ENCODE data around the gene APLP1.
"Not testable (repeated sequence)": the region's sequence is repeated elsewhere in the genome, so short reads cannot be mapped to it uniquely, and the experiment has no call there.

The APLP1 gene

DNA sequence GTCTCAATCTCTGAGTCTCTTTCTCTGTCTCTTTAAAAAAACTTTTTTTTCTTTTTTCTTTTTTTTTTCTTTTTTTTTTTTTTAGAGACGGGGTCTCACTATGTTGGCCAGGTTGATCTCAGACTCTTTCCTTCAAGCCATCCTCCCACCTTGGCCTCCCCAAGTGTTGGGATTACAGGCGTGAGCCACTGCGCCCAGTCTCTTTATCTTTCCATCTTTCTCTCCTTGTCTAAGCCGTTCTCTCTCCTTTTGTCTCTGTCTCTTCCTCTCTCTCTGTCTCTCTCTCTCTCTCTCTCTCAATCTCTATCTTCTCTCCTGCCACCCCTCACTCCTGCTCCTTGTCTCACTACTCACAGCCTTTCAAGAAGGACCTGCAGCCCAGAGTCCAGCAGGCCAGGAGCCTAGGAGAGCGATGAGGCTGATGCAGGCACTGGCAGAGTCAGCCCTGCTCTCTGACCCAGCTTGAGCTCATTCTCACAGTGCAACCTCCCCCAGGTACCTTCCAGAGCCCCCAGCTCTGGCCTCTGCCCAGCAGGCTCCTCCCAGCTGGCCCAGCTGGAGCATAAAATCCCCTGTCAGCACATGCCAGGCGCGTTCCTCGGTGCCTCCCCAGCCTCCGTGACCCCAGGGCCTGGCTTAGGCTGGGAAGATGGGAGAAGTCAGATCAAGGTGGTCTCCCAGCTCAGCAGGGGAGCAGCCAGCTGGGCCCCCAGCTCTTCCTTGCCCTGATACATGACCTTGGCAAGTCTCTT, 16.2 kb upstream of the APLP1 start, which contains the start of gene NPHS1:
Gene NPHS1, minus strand, starts transcription at position 476 of the 752 bp plus-strand sequence. CDS start 667 bp downstream, outside the sequence.
- no peak for DNase-seq (ENCODE audit: low read depth in 2 of 2)

DNA sequence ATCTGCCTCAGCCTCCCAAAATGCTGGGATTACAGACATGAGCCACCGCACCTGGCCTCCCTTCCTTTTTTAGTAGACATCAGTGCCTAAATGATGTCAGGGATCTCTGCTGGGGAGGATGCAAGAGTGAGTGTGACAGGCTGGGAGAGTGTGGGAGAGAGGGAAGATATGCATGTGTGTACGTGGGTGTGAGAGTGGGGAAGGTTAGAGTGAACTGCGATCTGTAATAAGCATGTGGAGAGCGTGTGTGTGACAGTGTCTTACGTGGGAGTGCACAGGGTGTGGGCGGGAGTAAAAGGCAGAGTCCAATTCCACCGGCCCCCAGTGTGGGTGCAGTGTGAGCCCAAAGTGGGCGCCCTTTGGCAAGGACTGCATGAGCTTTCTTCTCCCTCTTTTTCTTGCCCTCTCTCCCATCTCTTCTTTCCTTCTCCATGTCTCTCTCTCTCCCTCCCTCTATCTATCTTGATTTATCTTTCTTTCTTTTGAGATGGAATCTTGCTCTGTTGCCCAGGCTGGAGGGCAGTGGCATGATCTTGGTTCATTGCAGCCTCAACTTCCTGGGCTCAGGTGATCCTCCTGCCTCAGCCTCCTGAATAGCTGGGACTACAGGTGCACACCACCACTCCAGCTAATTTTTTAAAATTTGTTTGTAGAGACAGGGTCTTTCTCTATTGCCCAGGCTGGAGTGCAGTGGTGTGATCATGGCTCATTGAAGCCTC, 15.2 kb upstream of the APLP1 start:
- DNase-seq (ENCODE audit: low read depth in 2 of 2): no peak

DNA sequence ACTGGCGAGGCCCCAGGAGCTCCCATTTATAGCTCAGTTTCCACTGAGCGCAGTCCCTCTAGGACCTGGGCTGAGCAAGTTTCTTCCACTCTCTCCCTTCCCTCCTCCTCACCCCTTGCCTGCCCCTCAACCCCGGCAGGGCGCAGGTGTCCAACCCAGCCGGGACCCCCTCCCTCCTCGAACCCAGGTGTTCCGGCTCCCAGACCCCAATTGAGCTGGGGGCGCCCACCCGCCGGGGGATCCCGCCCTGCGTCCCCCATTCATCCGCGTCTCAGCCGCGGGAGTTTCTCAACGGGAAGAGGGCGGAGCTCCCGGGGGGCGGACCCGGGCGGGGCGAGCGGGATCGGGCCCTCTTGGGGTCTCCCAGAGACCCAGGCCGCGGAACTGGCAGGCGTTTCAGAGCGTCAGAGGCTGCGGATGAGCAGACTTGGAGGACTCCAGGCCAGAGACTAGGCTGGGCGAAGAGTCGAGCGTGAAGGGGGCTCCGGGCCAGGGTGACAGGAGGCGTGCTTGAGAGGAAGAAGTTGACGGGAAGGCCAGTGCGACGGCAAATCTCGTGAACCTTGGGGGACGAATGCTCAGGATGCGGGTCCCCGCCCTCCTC, 11.7 kb upstream of the APLP1 start, which contains the start of gene KIRREL2:
Gene KIRREL2, plus strand, starts transcription at position 366 of the 604 bp plus-strand sequence. Its CDS starts 209 bp downstream, at position 575.
- no peak for DNase-seq (ENCODE audit: low read depth in 2 of 2)

DNA sequence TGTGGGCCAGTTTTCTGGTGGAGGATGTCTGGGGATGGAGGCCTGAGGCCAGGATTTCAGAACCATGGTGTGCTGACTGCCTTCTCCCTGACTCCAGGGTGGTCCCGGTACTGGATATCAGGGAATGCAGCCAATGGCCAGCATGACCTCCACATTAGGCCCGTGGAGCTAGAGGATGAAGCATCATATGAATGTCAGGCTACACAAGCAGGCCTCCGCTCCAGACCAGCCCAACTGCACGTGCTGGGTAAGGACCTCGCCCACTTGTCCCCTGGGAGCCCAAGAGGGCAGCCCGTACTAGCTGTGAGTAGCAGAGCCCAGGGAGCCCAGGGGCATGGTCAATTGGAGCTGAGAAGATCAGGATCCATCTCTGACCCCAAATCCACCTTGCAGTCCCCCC, 10.1 kb upstream of the APLP1 start:
- no peak for DNase-seq (ENCODE audit: low read depth in 2 of 2)

DNA sequence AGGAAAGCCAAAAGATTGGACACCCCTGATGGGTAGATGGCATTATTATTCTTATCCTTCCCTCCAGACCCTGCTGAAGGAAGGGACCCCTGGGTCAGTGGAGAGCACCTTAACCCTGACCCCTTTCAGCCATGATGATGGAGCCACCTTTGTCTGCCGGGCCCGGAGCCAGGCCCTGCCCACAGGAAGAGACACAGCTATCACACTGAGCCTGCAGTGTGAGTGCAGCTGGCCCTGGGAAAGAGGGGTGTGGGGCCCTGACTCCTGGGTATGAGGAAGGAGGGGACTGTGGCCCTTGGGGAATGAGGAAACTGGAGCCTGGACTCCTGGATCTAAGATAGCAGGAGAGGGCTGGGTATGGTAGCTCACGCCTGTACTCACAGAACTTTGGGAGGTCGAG, 9.0 kb upstream of the APLP1 start:
- no peak for DNase-seq (ENCODE audit: low read depth in 2 of 2)

DNA sequence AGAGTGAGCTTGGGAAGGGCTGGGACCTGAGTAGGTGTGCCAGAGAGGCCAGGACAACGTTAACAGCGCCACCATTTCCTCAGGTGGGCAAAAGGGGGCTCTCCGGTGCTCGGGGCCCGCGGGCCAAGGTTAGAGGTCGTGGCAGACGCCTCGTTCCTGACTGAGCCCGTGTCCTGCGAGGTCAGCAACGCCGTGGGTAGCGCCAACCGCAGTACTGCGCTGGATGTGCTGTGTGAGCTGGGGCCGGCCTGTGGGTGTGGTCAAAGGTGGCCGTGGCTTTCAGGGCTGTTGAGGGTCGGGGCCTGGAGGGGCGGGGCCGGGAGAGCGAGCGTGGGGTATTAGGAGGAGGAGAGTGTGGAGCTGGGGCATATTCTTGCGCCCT, 7.9 kb upstream of the APLP1 start:
- DNase-seq (ENCODE audit: low read depth in 2 of 2): no peak

DNA sequence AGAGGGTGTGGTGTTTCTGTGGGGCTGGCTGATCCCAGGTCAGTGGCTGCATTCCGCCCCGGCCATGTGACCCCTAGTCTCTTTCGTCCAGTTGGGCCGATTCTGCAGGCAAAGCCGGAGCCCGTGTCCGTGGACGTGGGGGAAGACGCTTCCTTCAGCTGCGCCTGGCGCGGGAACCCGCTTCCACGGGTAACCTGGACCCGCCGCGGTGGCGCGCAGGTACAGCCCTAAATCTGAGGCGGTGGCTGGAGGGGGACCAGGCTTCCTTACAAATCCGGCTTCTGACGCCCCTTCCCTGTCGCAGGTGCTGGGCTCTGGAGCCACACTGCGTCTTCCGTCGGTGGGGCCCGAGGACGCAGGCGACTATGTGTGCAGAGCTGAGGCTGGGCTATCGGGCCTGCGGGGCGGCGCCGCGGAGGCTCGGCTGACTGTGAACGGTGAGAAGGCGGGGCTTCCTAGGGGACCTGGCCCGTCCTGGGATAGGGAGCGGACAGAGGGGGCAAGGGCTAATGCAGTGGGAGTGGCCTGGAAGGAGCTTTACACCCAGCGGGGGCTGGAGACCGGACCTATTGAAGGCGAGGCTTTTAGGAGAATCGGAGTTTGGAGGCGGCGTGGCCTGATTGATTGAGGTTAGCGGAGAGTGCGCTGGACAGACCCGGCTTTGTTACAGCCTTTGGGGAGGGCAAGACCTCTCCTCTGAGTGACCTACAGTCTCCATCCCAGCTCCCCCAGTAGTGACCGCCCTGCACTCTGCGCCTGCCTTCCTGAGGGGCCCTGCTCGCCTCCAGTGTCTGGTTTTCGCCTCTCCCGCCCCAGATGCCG, 7.3 kb upstream of the APLP1 start:
- DNase-seq (ENCODE audit: low read depth in 2 of 2): no peak

DNA sequence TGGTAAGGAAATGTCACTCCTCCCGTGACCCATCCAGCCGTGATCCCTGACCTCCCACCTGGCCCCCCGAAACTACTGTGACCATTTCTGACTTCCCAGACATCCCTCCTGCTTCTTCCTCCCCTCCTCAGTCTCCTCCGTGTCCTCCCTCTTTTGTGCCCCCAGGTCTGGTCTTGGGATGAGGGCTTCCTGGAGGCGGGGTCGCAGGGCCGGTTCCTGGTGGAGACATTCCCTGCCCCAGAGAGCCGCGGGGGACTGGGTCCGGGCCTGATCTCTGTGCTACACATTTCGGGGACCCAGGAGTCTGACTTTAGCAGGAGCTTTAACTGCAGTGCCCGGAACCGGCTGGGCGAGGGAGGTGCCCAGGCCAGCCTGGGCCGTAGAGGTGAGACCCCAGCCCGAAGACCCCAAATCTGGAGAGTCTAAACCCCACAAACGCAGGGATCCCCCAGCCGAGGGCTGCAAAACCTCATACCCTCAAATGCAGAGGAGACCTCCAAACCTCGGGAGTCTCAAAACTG, 6.7 kb upstream of the APLP1 start:
- DNase-seq (ENCODE audit: low read depth in 2 of 2): no peak

DNA sequence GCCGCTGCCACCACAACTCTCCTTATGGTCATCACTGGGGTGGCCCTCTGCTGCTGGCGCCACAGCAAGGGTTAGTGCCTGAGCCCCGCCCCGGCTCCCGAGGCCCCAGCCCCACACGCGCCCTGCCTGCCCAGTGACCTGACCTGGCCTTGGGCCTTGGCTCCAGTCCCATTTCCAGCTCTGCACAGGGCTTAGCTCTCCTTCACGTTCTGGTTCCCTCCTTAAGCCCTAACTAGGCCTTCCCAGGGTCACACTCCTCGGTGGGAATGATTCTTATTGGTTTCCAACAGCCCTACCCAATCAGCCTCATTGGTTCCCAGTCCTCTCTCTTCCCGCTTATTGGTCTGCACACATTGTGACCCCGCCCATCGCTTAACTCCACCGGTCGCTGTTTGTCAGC, 5.8 kb upstream of the APLP1 start:
- DNase-seq (ENCODE audit: low read depth in 2 of 2): no peak

DNA sequence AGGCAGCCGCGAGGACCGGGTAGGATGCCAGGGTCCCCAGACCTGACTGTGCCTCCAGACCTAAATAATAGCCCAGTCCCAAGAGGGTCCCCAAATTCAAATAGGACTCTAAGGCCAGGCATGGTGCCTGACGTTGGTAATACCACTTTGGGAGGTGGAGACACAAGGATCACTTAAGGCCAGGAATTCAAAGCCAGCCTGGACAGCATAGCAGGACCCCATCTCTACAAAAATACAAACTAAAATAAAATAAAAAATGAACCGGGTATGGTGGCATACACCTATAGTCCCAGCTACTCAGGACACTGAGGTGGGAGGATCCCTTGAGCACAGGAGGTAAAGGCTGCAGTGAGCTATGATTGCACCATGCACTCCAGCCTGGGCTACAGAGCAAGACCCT, 5.4 kb upstream of the APLP1 start:
- DNase-seq (ENCODE audit: low read depth in 2 of 2): no peak

DNA sequence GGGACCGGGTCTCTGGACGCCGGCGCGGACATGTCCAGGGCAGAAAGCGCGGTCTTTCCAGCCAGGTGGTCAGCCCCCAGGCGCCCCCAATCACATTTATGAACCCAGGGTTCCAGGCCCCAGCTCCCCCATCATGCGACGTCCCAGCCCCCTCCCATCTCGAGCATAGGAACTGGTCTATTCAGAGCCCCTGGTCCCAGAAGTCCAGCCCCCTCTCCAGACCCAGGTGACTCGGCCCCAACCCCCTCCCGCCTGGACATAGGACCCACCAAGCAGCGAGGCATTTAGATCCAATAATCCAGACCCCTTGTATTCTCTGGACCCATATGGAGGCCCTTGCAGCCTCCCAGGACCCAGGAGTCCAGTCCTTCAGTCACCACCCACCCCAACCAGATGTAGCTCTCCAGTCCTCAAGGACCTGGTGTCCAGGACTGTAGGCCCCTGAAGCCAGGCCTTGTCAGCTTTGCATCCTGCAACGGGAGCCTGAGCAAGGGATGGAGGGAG, 501 bp downstream of the APLP1 start:
- no peak for DNase-seq (ENCODE audit: low read depth in 2 of 2)

DNA sequence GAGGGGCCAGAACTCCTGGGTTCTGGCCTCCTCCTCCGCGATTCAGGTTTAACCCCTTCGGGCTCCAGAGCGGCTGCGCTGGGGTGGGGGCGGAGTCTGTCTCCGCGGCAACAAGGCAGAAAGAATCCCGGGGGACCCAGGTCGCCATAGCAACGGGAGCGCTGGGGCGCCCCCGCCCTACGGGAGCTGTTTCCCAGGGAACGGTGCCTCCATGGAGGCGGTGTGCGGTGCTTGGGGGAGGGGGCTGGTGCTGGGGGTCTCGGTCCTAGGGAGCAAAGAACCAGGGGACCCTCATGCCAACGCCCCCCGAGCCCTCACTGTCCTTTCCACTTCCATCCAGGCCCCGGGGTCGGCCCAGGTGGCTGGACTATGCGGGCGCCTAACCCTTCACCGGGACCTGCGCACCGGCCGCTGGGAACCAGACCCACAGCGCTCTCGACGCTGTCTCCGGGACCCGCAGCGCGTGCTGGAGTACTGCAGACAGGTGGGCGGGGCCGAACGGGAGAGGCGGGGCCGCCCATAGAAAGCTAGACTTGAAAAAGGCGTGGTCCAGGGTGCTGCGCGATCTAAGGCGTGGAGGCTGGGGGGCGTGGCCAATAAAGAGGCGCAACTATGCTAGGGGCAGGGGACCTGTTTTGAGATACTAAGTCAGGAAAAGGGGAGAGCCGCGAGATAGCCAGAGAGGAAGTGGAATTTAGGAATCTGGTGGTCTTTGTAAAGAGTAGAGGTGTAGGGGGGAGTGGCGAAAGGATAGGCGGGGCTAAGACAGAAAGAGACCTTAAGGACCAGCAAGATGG, 1.2 kb downstream of the APLP1 start:
- DNase-seq (ENCODE audit: low read depth in 2 of 2): peak; percentile 64 to 72

DNA sequence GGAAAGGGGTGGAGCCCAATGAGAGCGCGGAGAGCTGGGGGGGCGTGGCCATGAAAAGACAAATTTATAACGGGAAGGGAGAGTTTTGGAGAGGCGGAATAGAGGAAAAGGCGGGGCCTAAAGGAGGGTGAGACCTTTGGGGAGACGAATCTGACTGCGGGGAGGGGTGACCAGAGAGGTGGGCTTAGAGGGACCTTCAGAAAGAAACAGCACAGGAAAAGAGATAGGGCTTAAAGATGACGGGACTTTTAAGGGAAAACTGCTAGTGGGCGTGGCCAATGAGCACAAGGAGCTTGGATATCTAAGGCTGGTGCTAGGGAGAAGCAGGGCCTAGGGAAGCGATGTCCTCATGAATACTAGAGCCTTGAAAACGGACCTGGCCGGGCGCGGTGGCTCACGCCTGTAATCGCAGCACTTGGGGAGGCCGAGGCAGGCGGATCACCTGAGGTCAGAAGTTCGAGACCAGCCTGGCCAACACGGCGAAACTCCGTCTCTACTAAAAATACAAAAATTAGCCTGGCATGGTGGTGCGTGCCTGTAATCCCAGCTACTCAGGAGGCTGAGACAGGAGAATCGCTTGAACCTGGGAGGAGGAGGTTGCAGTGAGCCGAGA, 1.9 kb downstream of the APLP1 start:
- DNase-seq (ENCODE audit: low read depth in 2 of 2): not testable (repeated sequence)

DNA sequence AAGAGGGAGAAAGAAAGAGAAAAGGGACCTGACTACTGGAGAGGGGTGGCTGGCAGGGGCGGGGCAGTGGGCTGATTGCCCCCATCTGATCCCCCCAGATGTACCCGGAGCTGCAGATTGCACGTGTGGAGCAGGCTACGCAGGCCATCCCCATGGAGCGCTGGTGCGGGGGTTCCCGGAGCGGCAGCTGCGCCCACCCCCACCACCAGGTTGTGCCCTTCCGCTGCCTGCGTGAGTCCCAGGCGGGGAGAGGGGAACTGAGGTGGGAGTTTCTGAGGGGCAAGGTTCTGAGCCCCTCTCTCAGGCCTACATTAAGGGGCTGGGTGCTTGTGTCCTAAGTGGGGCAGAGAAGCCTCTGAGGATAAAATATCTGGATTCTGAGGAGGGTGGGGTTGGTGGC, 2.4 kb downstream of the APLP1 start:
- no peak for DNase-seq (ENCODE audit: low read depth in 2 of 2)

DNA sequence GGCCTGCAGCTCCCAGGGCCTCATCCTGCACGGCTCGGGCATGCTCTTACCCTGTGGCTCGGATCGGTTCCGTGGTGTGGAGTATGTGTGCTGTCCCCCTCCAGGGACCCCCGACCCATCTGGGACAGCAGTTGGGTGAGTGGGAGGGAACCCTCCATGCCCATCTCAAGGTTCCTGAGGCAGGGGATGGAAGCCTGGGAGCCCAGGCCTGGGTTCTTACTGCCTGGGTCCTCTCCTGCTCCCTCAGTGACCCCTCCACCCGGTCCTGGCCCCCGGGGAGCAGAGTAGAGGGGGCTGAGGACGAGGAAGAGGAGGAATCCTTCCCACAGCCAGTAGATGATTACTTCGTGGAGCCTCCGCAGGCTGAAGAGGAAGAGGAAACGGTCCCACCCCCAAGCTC, 3.2 kb downstream of the APLP1 start:
- DNase-seq (ENCODE audit: low read depth in 2 of 2): no peak

DNA sequence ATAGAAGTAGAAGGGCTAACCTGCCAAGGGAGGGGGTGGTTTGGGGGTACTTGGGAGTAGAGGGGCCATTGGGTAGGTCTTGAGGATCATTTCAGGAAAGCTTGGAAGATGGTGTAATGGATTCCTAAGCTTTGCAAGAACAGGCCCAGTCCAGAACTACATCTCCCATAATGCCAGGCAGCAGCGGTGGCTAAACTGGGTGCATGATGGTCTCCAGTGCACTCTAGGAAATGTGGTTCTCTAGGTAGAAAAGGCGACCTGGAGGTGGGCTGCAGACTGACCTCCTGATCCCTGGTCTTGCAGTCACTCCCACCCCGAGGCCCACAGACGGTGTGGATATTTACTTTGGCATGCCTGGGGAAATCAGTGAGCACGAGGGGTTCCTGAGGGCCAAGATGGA, 3.8 kb downstream of the APLP1 start:
- DNase-seq (ENCODE audit: low read depth in 2 of 2): no peak

DNA sequence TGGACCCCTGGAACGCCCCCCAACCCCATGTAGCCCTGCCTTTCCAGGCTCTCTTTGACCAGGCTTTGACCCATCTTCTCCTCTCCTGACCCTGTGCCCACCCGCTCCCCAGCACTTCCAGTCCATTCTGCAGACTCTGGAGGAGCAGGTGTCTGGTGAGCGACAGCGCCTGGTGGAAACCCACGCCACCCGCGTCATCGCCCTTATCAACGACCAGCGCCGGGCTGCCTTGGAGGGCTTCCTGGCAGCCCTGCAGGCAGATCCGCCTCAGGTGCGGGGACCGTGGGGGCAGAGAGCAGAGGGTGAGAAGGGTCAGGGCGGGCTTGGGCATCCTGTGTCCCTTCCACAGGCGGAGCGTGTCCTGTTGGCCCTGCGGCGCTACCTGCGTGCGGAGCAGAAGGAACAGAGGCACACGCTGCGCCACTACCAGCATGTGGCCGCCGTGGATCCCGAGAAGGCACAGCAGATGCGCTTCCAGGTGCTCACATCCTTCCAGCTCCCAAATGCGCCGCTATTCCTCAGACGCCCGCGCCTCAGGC, 6.1 kb downstream of the APLP1 start:
- DNase-seq (ENCODE audit: low read depth in 2 of 2): no peak

DNA sequence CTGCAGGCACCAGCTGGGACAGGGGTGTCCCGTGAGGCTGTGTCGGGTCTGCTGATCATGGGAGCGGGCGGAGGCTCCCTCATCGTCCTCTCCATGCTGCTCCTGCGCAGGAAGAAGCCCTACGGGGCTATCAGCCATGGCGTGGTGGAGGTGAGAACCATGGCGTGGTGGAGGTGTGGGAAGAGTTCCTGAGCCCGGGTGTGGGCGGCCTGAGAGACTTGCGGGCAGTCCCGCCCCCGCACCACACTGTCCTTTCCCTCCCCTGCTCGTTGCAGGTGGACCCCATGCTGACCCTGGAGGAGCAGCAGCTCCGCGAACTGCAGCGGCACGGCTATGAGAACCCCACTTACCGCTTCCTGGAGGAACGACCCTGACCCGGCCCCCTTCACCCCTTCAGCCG, 10.7 kb downstream of the APLP1 start:
- no peak for DNase-seq (ENCODE audit: low read depth in 2 of 2)

DNA sequence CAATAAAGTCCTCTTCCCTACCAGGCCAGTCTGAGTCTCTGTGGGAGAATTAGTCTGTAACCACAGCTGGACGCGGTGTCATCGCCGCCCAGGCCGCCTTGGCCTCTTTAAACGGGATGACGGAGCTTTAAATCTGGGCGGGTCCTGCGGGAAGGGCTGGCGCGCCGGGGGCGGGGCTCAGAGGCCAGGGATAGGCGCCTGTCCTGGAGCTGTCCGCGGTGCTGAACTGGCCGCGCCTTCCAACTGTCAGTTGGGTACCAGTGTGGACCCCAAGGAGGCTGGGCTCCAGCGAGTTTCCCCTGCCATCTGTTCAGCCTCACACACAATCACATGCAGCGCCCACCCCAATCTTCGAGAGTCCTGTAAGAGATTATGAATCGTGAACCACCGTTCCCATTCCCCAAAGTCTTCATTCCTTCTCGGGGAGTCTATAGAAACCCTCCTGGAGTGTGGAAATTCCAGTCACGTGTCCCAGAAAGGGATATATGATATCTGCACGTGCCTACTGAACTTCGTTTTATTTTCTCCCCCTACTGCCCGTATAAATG, 11.5 kb downstream of the APLP1 start:
- peak in 1 of 2 donors; percentile 50 for DNase-seq (ENCODE audit: low read depth in 2 of 2)
